Central memory CD8-positive, alpha-beta T cell (primary cell): ENCODE results near the gene BTBD10.

Source experiments
- ATAC-seq: fragments of 150-1000 bp; cut with Tn5 transposase; replicated peaks from 2 replicates; pipeline ENCODE4 v1.10.0; 2022; ENCODE audit warnings: mild to moderate bottlenecking, moderate FRiP score, moderate number of reproducible peaks; ENCODE audit not compliant: poor library complexity, severe bottlenecking; ENCODE audit errors: extremely low read depth
- DNase-seq, 2 donors: peaks; one replicate each; pipeline ENCODE4 v3.0.0; 2021; ENCODE audit warnings: low spot score in 2 of 2
- H3K27ac Mint-ChIP-seq: one replicate; pipeline ENCODE4 v1.8.0; 2022; ENCODE audit warnings: low read depth, mild to moderate bottlenecking, moderate library complexity, mixed read lengths
- H3K27me3 Mint-ChIP-seq: one replicate; pipeline ENCODE4 v1.8.0; 2022; ENCODE audit warnings: mixed read lengths
- H3K36me3 Mint-ChIP-seq: one replicate; pipeline ENCODE4 v1.8.0; 2022; ENCODE audit warnings: mild to moderate bottlenecking, moderate library complexity, mixed read lengths; ENCODE audit not compliant: insufficient read depth
- H3K4me1 Mint-ChIP-seq: one replicate; pipeline ENCODE4 v1.8.0; 2022; ENCODE audit warnings: mixed read lengths
- H3K4me3 Mint-ChIP-seq: one replicate; pipeline ENCODE4 v1.8.0; 2022; ENCODE audit warnings: mild to moderate bottlenecking, moderate library complexity, mixed read lengths
- H3K9me3 Mint-ChIP-seq: one replicate; pipeline ENCODE4 v1.8.0; 2022; ENCODE audit warnings: mixed read lengths

Gene BTBD10

DNA sequence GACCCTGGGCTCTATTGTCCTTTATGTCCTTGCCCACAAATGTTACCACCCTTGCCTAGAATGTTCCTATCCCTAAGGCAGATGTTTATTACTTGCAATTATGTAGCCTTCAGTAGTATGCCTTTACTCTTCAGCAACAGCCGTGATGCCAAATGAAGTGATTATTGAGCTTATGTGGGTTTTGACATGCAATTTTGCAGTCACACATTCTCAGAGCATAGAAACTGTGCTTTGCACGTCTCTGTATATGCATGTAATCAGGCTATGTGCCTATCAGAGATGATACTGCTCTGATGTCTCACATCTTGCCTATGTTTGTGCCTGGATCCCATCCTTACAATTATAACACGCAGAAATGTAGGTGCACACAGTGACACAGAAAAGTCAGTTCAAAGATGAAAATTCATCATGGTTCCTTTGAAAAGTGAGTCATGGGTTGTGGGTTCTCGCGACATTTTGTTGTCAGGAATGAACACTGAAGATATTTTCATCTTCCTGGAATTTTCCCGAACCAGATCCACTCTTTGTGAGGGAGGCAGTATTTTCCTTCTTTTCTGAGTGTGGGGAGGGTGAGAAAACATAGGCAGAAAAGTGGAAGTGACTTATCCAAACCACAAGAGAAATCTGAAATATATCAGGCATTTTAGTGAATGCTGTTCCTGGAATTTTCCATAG, 104.3 kb downstream of the BTBD10 start:
- Mint-ChIP-seq H3K27ac (no peak overlapping the region), H3K9me3 (no peaks in the 10 kb centered on the region), H3K27me3 (no peaks in the 10 kb centered on the region), H3K4me3 (no peak overlapping the region), H3K36me3 (peaks cover 60% of the 10 kb centered on the region), H3K4me1 (peaks cover 5% of the 10 kb centered on the region)
- ATAC-seq (no peak), DNase-seq (no peak)

DNA sequence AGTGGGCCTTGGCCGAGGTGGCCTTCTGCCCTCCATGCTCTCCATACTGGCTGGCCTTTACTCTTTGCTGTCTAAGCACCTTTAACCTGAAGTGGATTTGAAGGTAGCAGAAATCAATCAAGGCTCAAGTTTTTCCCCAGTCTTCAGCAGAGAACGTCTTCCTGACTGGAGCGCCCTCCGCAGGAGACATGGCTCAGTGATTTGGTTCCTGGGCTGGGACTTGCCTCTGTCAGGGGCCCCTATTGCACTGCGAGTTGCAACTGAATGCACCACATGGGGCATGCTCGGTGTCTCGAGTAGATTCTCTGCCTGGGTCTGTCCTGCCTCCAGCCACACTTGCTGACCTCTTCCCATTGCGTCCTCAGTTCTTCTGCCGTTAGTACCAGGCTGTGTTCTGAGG, 105.8 kb downstream of the BTBD10 start:
- Mint-ChIP-seq H3K36me3 (peaks cover 56% of the 10 kb centered on the region), H3K27me3 (no peaks in the 10 kb centered on the region), H3K4me3 (no peak overlapping the region), H3K9me3 (no peaks in the 10 kb centered on the region), H3K4me1 (peaks cover 6% of the 10 kb centered on the region), H3K27ac (no peak overlapping the region)
- no peak for ATAC-seq
- DNase-seq = no peak

DNA sequence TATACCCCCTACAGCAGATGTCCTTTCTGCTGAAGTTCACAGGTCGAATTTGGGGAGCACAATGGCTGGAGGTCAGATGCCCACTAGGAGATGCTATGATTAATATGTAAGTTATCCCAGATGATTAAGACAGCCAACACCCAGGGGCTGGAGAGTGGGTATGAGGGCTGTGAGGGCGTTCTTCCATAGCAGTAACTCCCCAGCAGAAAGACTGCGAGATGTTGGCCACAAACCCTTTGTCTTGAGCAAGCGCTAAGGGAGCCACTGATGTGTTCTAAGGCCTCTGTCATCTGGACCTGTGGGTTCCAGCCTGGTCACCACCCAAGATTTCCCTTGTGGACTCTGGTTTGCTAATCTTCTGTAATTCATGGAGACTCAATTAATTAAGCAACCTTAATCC, 107.8 kb downstream of the BTBD10 start:
- Mint-ChIP-seq H3K4me1 (peaks cover 21% of the 10 kb centered on the region), H3K9me3 (no peaks in the 10 kb centered on the region), H3K36me3 (peaks cover 57% of the 10 kb centered on the region), H3K4me3 (no peak overlapping the region), H3K27me3 (no peaks in the 10 kb centered on the region), H3K27ac (peak overlapping the region; percentile 29)
- DNase-seq (no peak), ATAC-seq (no peak)

DNA sequence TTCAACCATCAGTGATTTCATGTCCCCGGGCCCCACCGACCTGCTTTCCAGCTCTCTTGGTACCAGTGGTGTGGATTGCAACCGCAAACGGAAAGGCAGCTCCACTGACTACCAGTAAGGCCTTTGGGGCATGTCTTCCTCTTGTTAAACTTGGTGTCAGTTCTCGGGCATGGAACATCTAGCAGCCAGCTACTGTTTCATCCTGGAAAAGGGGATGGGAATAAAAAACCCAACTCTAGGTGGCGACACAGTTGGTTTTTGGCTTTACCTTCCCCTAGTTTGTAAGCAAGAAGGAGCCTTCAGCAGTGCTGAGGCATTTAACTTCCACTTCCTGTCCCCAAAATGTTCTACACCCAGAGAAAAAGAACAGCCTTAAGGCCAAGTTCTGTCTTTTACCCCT, 108.7 kb downstream of the BTBD10 start:
- no peaks in the 10 kb centered on the region for H3K9me3 Mint-ChIP-seq
- no peak for ATAC-seq
- H3K27me3 Mint-ChIP-seq = no peaks in the 10 kb centered on the region
- H3K27ac Mint-ChIP-seq = no peak overlapping the region
- peaks cover 21% of the 10 kb centered on the region for H3K4me1 Mint-ChIP-seq
- DNase-seq = no peak
- H3K36me3 Mint-ChIP-seq = peaks cover 57% of the 10 kb centered on the region
- no peak overlapping the region for H3K4me3 Mint-ChIP-seq

DNA sequence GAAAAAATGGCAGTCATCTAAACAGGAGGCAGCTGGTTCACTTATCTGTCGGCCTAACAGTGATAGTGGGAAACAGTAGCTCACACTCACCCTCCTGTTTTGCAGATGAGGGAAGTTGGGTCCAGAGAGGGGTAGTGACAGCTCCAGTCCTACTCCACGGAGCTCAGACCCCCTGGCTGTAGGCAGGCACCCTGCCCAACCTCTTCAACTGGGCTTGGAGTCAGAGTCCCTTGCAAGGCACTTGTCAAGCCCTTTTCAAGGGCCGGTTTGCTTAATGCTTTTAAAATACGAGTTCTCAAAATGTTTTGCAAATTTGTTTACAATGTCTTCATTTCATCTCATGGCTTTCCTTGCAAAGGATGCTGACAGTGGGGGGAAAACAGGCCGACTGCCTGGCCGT, 110.3 kb downstream of the BTBD10 start:
- peaks cover 61% of the 10 kb centered on the region for H3K36me3 Mint-ChIP-seq
- H3K27me3 Mint-ChIP-seq = no peaks in the 10 kb centered on the region
- H3K4me3 Mint-ChIP-seq = no peak overlapping the region
- no peak for DNase-seq
- no peak for ATAC-seq
- no peak overlapping the region for H3K27ac Mint-ChIP-seq
- peaks cover 31% of the 10 kb centered on the region for H3K4me1 Mint-ChIP-seq
- no peaks in the 10 kb centered on the region for H3K9me3 Mint-ChIP-seq

DNA sequence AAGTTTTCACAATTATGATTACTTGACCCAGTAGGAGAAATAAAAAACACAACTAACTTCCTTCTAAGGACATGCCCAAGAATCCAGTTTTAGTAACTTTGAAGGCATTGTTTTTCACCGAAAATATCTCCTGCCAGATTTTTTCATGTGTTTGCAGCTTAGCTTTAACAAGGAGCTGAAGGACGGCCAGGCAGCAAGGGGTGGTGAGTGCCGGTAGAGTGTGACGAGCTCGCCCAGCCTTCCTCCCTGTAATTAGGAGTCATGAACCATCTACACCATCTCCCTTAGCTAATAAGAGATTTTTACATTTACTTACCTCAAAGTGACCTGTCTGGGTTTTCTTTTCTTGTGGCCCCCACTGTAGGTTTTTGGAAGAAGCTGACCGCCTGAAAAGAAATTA, 113.4 kb downstream of the BTBD10 start:
- Mint-ChIP-seq H3K4me1 (peaks cover 54% of the 10 kb centered on the region), H3K9me3 (no peaks in the 10 kb centered on the region), H3K36me3 (peaks cover 45% of the 10 kb centered on the region), H3K4me3 (no peak overlapping the region), H3K27ac (peak overlapping the region; percentile 40), H3K27me3 (no peaks in the 10 kb centered on the region)
- ATAC-seq (no peak), DNase-seq (no peak)

DNA sequence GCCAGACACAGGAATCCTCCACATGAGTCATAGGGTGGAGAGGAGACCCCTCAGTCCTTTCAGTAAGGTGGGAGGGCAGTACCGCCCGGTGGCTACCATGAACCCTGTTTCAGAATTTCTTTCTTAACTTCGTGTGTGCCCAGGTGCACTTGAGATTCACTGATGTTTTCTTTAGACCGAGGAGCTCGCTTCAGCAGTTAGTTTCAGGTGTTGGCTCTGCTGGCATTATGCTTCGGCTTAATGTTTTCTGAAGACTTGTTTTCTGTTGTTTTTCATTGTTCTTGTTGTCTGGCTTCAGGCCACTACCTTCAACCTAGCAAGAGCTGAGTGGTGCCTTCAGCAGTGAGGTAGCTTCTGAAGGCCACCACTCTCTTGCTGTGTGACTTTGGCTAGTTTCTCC, 114.0 kb downstream of the BTBD10 start:
- Mint-ChIP-seq H3K27me3 (no peaks in the 10 kb centered on the region), H3K27ac (no peak overlapping the region), H3K9me3 (no peaks in the 10 kb centered on the region), H3K4me3 (no peak overlapping the region), H3K36me3 (peaks cover 41% of the 10 kb centered on the region), H3K4me1 (peaks cover 53% of the 10 kb centered on the region)
- ATAC-seq (no peak), DNase-seq (no peak)

DNA sequence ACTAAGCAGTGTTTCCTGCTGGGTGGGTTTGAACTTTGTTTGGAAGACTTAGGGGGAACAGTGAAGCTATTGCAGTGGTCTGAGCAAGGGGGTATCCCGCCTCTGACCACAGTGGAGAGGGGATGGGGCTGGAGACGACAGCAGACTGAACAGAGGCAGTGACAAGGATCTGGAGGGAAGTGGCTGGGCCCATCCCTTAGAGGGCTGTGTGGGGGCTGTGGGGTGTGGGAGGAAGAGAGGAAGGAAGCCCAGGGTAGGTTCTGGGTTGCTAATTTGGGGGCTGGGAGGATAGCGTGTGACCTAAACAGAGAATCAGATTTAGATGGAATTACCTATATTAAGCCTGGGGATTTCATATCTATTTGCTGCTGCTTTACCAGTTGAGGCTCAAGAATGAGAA, 114.7 kb downstream of the BTBD10 start:
- Mint-ChIP-seq H3K27me3 (no peaks in the 10 kb centered on the region), H3K4me1 (peaks cover 55% of the 10 kb centered on the region), H3K9me3 (no peaks in the 10 kb centered on the region), H3K27ac (peak overlapping the region; percentile 67), H3K4me3 (peak overlapping the region; percentile 33), H3K36me3 (peaks cover 40% of the 10 kb centered on the region)
- ATAC-seq (no peak), DNase-seq (no peak)

DNA sequence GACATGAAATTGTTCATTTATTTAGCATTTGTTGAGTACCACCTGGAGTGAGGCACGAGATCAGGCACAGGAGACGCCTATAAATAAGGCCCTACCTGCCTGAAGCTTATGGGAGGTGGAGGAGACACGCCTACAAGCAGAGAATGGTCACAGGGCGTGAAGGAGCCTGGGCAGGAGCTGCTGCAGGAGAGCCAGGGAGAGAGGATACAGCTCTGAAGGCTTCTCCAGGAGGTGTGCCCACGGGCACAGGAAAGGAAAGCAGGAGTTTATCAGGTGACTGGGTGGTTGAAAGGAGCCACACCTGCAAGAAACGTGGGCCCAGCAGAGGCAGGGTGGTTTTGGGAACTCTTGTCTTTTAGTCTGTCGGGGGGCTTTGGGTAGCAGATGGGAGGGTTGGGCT, 115.1 kb downstream of the BTBD10 start:
- DNase-seq (no peak), ATAC-seq (no peak)
- Mint-ChIP-seq H3K9me3 (no peaks in the 10 kb centered on the region), H3K4me3 (peak overlapping the region; percentile 33), H3K36me3 (peaks cover 37% of the 10 kb centered on the region), H3K4me1 (peaks cover 55% of the 10 kb centered on the region), H3K27me3 (no peaks in the 10 kb centered on the region), H3K27ac (peak overlapping the region; percentile 67)

DNA sequence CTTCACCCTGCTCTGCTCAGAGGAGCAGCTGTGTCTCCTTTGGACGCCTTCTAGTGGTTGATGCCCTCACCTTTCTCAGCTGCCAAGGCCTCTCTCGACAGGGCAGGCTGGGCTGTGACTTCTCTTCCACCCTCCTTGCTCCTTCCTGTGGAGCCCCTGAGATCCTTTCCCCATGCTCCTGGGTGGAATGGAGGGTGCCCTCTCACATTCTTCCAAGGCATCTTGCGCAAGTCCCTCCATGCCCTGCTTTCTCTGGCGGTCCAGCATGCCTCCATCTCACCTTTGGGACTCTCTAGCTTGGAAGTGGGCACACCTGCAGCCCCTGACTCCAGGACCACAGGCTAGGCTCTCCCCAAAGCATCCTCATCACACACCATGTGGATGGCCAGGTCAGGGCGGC, 116.6 kb downstream of the BTBD10 start:
- DNase-seq (no peak), ATAC-seq (no peak)
- Mint-ChIP-seq H3K36me3 (peaks cover 31% of the 10 kb centered on the region), H3K9me3 (no peaks in the 10 kb centered on the region), H3K27me3 (no peaks in the 10 kb centered on the region), H3K4me1 (peaks cover 59% of the 10 kb centered on the region), H3K4me3 (no peak overlapping the region), H3K27ac (peak overlapping the region; percentile 52)

DNA sequence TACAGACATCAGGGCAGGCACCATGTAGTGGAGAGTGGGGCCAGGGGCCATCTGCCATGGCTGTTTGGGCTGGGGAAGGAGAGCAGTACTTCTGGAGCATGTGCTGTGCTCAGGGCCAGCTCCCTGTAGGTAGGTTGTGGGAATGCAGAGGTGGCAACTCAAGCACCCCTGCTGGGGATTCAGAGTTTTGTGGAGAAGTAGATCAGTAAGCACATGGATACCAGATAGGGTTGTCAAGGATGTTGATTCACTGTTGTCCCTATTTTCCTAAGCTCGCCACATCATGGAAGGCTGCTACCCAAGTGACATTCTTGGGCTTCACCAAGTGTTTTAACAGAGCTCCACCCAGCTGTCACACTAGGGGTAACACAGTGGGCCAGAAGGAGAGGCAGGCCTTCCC, 118.2 kb downstream of the BTBD10 start:
- no peak for DNase-seq
- H3K4me1 Mint-ChIP-seq = peaks cover 68% of the 10 kb centered on the region
- no peaks in the 10 kb centered on the region for H3K27me3 Mint-ChIP-seq
- no peak for ATAC-seq
- H3K4me3 Mint-ChIP-seq = no peak overlapping the region
- no peaks in the 10 kb centered on the region for H3K9me3 Mint-ChIP-seq
- peaks cover 19% of the 10 kb centered on the region for H3K36me3 Mint-ChIP-seq
- no peak overlapping the region for H3K27ac Mint-ChIP-seq

DNA sequence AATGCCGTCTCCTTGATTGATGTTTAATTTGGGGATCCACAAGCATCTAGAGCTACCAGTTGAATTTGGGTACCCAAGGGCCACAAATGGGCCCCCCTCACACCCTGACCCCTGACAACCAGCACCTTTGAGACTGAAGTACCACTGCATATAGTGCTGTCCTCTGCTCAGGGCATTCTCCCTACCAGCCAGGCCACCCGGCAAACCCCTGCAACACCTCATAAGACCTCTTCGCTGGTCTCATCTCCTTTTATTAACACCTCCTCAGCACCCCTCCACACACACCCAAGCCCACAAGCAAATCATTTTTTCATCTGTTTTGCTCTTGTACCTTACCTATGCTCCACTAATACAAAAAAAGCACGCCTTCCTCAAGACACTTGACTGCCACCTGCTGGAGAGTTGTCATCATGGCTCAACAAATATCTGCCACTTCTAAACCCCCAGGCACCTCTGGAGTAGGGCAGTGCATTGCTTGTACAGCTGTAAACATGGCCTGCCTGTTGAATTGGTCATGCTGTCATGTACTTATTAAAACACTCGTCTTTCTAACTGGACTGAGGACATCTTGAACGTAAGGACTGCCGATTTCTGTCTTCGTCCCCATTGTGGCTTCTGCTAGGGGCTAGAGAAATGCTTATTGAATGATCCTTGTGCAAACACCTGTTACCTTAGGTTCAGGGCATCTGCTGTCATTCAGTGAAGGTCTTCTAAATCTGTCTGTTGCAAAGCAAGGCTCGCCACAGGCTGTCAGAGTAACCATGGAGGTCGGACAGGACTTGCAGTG, 118.9 kb downstream of the BTBD10 start:
- Mint-ChIP-seq H3K4me3 (no peak overlapping the region), H3K9me3 (no peaks in the 10 kb centered on the region), H3K4me1 (peaks cover 75% of the 10 kb centered on the region), H3K27me3 (no peaks in the 10 kb centered on the region), H3K27ac (peak overlapping the region; percentile 36), H3K36me3 (peaks cover 14% of the 10 kb centered on the region)
- ATAC-seq = peak; percentile 44
- DNase-seq = peak; percentile 57 to 60

DNA sequence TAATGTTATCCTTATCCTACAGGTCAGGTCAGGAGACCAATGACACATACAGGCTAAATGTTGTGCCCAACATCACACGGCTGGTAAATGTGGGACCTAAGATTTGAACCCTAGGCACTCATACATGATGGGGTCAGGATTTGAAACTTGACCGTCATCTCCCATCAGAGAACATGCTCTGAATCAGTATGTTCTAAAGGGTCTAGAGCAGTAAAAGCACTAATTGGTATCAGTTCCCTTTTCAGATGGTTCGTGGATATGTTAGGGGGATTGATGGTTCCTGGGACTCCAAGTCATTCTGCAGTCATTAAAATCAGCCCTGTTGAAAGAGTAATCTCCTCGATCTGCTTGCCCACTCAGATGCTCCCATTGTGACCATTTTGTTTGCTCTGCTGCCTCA, 120.0 kb downstream of the BTBD10 start:
- Mint-ChIP-seq H3K4me3 (no peak overlapping the region), H3K27me3 (no peaks in the 10 kb centered on the region), H3K9me3 (no peaks in the 10 kb centered on the region), H3K36me3 (peaks cover 10% of the 10 kb centered on the region), H3K27ac (peak overlapping the region; percentile 36), H3K4me1 (peaks cover 79% of the 10 kb centered on the region)
- DNase-seq (no peak), ATAC-seq (no peak)
